Activated effector memory CD4-positive, alpha-beta T cell treated with Interleukin-2 at 50 U/mL for 16 hours (primary cell): ENCODE results near the gene NAA15.
"Not testable (repeated sequence)": the region's sequence is repeated elsewhere in the genome, so short reads cannot be mapped to it uniquely, and the experiment has no call there.

Experiments used
- DNase-seq: peaks from one replicate; pipeline ENCODE4 v3.0.0-alpha.2; 2020

The NAA15 gene

DNA sequence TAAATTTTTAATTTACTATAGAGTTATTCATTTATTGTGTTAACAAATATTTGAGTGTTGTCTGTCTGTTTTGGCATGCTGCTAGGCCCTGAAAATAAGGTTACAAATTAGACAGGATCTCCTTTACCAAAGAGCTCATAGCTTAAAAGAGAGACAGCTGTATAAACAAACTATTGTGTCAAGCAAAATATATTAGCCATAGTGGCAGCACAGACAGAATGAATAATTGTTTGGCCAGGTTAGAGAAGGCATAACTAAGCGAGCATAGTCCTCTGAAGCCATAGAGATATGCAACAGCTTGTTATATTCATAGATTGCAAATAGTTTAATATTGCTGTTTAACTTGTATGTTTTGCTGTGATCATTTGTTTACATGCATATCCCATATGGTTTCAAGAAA, 67.7 kb downstream of the NAA15 start:
- DNase-seq: no peak

DNA sequence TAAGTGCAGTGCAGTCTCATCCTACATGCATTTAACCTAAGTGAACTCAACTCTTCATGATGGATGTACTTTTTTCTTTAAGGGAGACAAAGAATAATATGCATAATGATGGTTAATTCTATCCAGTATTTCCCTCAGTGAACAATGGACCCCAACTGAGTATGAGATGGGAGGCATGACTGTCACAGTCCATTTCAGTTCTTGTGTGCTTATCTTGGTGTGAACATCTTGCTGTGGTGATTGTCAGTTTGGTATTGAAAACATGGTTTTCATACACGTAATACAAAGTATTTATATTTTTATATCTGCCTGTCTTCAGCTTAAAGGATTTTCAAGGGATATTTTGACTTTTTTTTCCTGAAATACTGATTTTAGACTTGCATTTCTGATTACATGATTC, 72.9 kb downstream of the NAA15 start:
- DNase-seq: no peak

DNA sequence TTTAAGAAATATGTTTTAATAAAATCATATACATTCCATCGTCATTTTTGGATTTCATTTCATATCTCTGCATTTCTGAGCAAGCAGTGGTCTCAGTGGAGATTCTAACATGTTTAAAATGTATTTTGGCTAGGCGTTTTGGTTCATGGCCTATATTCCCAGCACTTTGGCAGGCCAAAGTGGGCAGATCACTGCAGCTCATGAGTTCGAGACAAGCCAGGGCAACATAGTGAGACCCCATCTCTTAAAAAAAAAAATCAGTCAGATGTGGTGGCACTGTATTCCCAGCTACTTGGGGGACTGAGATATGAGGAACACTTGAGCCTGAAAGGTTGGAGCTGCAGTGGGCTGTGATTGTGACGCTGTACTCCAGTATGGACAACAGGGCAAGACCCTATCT, 85.1 kb downstream of the NAA15 start:
- DNase-seq: no peak

DNA sequence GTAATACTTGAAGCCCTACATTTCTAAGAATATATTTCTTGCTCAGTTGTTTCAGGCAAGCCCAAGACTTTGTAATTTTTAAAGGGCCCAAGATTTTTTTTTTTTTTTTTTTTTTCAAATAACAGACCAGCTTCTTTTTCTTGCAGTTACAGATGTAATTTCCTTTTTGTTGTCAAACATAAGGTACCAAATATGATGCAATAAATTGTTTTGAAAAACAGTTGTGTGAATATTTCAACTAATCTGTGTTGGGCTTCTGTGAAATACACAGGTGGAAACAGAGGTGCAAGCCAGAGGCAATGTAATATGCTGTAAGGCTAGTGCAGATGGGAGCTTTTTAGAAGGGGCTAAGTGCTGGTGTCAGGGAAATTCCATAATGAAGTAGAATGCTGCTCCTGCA, 87.8 kb downstream of the NAA15 start:
- DNase-seq: no peak

DNA sequence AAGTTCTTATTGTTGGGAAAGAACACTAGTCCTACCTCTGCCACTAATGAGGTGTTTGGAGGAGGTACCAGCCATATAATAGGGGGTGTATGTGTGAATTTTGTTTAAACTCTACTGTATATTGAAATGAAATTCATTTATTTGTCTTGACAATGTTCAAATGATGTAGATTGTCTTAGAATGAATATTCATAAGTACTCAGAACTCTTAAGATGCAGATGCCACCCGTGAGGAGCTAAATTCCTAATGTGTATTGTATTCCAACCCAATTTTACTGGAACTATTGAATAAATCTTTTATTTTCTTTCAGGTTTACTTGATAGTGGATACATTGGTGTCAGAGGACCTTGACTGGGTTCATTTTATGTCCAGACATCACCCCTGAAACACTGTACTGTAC, 88.7 kb downstream of the NAA15 start:
- no peak for DNase-seq

DNA sequence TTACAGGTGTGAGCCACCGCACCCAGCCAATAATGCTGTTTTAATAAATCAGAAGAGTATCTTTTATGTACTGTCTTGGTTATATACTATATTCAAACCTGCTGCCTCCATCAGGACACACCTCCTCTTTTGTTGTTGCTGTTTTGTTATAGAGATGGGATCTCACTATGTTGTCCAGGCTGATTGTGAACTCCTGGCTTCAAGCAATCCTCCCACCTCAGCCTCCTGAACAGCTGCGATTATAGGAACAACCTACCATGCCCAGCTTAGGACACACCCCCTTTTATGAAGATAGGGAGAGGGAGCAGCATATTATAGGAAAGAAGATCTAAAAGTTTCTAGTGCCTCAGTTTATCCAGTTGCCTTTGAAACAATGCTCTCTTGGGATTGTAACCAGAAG, 90.4 kb downstream of the NAA15 start:
- DNase-seq: no peak

DNA sequence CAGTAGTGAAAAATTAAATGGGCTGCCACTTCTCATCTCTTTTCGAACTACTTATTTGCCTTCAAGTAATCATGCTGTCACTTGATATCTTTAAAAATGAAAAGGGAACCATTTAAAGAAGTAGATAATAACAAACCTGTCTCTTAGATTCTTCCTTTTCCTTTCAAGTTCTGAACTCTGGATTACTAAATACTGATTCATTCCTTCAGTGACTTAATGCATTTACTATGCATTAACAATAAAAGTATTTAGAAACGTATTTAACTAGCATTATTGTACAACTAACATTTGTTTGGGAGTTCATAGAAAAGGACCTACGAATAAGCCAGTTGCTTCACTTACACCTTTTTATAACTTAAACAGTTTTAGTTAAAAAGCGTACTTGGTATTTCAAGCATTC, 91.5 kb downstream of the NAA15 start:
- no peak for DNase-seq

DNA sequence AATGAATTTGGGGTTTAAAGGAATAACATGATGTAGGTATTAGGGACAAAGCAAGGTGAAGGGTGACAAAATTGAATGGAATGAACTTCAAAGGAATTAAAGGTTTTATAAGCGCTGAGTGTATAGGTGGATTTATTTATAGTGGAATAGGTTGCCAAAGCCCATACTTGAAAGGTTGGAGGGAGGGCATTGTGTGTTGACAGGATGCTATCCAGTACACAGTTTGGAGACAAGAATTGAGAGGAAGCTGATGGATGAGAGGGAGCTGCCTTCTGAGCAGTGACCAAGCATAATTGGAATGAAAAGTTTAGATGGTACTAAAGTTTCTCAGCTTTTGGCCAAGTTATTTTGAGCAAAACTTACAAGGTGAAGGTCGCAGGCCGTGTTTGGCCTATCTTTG, 100.1 kb downstream of the NAA15 start:
- DNase-seq: no peak

DNA sequence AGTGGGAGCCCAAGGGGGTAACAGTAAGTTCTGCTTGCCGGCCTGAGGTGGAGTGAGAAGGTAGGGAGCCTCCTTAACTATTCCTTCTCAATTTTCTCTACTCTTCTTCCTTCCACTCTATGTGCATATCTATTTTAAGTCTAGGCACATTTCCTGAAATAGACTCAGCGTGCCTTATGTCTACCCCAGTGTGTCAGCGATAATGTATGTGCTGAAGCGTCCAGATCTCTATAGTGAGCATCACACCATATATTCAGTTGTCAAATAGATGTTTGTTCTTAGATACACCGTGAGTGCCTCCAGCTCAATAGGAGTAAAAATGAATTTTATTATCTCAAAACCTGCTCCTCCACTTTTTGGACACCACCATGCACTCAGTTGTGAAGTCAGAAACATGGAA, 101.1 kb downstream of the NAA15 start:
- no peak for DNase-seq

DNA sequence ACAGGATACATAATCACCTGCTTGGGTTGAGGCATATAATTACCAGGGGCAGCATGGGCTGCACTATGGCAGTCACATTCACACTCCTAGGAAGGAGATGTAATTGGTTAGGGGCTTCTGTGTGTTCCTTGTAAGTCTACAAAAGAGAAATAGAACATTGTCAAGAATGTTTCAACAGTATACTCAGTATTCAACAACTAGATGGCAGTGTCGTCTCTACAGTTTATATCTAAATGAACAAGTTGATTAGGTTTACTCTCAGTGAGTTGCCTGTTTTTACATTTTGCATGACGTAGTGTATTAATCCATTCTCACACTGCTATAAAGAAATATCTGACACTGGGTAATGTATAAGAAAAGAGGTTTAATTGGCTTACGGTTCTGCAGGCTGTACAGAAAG, 102.2 kb downstream of the NAA15 start:
- DNase-seq: no peak

DNA sequence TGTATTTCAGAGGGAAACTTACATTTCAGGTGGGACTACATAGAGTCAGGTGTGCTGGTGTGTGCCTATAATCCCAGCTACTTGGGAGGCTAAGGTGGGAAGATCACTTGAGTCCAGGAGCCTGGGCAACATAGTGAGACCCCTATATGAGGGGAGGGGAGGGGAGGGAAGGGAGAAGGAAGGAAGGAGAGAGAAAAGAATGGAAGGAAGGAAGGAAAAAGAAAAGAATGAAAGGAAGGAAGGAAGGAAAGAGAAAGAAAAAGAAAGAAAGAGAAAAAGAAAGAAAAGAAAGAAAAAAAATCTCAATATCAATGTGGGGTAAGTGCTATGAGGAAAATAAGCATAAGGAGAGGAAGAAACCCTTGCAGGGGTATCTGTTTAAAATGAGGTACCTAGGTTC, 109.0 kb downstream of the NAA15 start:
- DNase-seq: no peak

DNA sequence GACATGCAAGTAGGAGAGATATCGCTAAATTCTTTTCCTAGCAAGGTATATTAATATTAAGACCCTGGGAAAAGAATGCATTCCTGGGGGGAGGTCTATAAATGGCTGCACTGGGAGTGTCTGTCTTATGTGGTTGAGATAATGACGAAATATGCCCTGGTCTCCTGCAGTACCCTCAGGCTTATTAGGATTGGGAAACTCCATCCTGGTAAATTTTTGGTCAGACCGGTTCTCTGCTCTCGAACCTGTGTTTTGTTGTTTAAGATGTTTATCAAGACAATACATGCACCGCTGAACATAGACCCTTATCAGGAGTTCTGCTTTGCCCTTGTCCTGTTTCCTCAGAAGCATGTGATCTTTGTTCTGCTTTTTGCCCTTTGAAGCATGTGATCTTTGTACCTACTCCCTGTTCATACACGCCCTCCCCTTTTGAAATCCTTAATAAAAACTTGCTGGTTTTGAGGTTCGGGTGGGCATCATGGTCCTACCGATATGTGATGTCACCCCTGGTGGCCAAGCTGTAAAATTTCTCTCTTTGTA, 113.4 kb downstream of the NAA15 start:
- not testable (repeated sequence) for DNase-seq

DNA sequence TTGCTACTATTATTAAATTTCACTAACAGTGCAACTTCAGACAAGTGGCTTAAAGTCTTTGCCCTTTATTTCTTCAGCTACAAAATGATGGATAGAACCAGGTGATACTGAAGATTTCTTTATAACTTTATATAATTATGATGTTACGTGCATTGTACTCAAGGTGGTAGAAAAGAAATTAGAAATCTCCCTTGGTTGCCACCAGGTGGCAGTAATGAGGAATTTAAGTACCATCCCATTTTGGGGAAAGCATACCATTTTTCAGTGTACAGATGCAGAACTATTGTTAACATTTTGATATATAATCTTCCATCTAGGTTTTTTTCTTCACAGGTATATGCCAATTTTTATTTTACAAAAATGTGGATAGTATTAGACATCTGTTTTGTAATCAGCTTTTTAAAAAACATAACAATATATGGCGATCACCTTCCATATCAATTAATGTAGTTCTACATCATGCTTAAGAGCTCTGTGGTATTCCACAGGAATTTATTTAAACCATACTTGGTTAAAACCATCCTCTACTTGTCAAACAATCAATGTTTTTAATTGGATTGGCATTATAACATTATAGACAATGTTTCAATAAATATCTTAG, 114.9 kb downstream of the NAA15 start:
- DNase-seq: no peak

DNA sequence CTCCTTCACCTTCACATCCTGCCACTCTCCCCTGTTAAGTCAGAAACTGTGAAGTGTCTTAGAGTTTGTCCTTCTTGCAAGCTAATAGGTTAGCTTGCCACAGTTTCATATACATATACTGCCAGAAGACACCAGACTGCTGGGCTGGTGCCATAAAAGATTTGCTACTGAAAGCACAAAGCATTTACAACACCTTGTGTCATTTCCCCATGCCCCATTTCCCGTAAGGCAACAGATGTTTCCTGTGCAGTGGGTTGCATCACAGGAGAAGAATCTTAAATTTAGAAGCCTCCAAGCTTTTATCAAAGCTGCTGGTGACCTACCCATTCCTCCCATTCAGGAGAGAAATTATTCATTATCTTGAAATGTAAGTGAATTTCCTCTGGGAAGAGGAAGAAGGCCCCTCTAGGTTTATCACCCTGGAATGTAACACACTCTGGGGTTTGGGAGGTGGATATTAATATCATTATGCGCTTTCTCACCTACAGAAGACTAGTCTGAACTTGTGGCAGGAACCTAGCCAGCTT, 118.1 kb downstream of the NAA15 start:
- DNase-seq: no peak

DNA sequence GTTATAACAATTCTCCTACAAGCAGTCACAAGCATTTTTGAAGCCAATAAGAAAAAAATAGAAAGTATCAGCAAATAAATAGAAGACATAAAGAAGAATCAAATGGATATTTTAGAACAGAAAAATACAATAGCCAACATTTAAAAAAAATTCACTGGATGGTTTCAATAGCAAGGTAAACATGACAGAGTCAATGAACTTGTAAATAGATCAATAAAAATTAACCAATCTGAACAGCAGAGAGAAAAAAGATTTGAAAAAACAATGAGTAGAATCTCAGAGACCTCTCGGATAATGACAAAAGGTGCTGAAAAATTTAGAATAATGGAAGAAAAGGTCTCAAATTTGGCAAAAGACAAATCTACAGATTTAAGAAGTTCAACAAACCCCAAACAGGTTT, 119.3 kb downstream of the NAA15 start:
- no peak for DNase-seq

DNA sequence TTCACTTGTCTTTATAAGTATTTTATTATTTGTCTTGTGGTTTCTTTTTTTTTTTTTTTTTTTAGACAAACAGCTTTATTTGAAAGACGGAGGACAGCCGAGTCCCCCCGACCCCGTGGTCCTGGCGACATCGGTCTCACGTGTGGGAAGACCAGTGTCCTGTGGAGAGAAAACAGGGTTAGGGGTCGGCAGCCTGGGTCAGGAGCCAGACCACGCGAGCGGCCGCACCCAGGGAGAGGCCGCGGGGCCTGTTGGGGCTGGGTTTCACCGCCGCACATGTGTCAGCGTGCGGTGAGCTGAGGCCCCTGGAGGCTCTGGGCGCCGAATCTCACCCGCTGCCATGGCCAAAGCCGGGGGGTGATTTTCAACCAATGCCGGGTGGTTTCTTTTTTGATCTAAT, 134.8 kb downstream of the NAA15 start:
- DNase-seq: no peak

DNA sequence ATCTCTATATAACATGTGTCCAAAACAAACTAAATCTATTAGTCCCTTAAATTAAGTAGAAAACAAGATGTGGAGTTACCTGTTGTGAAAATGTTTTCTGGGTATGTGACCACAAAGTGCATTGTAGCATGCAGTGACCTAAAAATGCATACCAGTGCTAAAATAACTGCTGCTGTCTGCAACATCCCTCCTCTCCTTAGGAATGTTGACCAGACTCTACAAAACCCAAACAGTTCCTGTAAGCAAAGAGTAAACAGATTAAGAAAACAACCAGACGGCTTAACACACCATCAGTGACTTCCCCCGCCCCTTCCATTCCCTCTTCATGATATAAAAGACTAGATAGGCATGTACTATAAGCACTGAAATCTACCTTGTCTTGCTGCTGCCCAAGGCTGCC, 136.8 kb downstream of the NAA15 start:
- no peak for DNase-seq

DNA sequence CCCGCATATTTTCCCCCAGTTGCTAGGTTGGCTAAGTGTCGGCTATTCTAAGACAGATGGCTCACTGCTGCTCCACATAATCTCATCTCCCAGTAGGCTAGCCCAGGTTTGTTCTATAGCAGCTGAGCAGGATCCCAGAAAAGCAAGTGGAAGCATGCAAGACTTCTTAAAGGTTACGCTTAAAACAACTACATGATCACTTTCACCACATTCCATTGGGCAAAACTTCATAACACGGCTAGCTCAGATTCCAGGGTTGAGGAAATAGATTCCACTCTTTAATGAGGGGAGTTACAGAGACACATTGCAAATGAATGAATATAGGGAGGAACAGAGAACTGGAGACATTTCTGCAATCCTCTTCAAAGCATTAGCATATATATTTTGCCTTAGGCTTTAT, 139.7 kb downstream of the NAA15 start:
- no peak for DNase-seq

DNA sequence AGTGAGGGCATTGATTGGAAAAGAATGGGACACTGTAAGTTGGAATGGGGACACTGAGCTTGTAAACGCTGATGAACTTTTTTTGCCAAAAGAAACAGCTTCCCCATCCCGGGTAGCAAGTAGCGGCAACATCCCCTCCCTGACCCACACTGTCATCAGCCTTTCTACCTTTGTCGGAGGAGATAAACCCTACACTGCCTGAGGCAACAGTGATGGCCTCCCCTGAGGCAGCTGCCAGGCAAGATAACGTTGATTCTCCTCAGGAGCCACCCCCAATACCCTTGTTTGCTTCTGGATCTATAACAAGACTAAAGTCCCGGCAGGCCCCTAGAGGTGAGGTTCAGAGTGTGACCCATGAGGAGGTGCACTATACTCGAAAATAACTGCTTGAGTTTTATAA, 142.4 kb downstream of the NAA15 start:
- no peak for DNase-seq

DNA sequence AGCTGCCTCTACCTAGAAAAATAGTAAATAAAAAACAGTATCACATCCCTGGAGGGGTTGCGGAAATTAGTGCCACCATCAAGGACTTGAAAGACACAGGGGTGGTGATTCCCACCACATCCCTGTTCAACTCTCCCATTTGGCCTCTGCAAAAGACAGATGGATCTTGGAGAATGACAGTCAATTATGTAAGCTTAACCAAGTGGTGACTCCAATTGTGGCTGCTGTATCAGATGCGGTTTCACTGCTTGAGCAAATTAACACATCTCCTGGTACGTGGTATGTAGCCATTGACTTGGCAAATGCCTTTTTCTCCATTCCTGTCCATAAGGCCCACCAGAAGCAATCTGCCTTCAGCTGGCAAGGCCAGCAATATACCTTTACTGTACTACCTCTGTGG, 143.6 kb downstream of the NAA15 start:
- not testable (repeated sequence) for DNase-seq

DNA sequence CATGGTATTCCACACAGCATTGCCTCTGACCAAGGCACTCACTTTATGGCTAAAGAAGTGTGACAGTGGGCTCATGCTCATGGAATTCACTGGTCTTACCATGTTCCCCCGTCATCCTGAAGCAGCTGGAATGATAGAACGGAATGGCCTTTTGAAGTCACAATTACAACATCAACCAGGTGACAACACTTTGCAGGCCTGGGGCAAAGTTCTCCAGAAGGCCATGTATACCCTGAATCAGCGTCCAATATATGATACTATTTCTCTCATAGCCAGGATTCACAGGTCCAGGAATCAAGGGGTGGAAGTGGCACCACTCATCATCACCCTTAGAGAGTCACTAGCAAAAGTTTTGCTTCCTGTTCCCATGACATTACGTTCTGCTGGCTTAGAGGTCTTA, 145.8 kb downstream of the NAA15 start:
- DNase-seq: not testable (repeated sequence)

DNA sequence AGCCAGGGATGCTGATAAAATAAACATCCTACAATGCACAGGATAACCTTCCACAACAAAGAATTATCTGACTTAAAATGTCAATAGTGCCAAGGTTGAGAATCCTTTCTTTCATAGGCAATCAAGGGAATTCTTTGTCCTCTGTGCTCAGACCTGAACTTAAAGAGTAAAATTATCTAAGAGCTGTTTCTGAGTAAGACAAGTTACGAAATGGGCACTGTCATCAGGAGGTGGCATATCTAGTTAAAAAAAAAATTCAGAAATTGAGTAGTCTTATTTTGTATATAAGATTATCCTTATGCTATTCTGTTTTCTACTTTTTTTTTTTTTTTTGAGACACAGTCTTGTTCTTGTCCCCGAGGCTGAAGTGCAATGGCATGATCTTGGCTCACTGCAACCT, 149.3 kb downstream of the NAA15 start:
- DNase-seq: no peak

DNA sequence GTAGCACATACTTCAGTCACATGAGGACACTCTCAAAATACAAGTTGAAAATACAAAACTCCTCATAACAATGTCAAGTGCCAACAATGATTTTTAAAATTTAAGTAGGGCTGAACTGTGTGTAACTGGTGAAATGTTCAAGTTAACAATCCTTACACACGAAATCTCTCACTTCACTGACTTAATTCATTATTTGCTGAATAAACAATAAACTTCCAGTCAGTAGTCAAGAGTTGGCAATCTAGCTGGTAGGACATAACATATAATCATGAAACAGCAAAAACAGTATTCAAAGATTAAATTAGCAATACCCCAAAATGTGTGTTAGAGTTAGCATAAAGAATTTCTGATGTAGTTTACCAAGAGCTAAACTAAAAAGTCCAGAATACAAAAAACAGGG, 150.7 kb downstream of the NAA15 start:
- no peak for DNase-seq

DNA sequence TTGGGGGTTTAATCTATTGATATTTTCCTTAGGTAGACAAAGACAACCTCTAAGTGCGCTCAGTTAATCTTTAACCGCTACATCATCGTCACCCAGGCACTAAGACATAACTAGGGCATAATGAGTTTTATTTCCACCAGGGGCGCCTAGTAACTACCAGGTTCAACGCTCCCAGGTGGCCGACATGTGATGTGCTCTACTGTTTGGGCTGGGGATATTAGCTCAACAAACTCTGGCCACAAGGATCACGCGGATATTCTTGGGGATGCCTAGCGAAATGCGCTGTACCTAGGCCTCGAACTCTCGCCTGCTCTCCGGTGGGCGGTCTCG, 151.7 kb downstream of the NAA15 start:
- DNase-seq: no peak

DNA sequence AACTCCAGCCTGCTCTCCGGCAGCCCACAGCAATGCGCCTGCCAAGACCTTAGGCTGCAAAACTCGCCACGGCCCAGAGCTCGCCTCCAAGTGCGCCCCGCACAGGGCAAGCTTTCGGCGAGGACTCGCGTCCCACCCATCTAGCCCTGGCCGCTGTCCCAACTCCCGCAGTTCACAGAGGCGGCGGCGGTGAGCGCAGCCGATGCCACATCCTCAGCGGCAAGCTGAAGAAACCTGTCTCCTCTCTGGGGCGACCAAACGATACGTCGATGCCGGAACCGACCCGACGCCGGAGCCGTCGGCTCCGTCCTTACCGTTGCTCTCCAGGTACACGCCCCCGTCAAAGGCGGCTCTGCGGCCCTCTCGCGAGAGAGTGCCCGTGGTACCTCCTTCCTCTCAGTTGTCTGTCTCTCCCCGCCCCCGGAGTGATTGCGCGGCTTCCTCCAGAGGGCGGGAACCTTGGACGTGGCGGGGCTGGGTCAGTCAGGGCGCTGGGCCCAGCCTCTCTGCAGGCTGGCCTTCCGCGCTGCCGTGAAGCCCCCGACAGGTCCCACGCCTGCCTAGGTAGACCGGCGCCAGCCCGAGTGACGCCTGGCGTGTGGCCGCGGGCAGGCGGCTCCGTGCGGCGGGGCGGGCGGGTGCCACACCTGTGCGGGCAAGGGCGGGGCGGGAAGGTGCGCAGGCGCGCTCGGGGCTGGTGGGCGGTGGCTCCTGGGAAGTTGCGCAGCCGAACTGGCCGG, 152.2 kb downstream of the NAA15 start:
- DNase-seq: peak; percentile 94
